HS-27A (cell line): Measurements from ENCODE around the gene SERBP1.
"Not testable (repeated sequence)": the region's sequence is repeated elsewhere in the genome, so short reads cannot be mapped to it uniquely, and the experiment has no call there.

Experiments used
- DNase-seq: peaks from one replicate; pipeline ENCODE4 v3.0.0-alpha.2; 2012; ENCODE audit warnings: low read depth, missing footprints

SERBP1 gene

DNA sequence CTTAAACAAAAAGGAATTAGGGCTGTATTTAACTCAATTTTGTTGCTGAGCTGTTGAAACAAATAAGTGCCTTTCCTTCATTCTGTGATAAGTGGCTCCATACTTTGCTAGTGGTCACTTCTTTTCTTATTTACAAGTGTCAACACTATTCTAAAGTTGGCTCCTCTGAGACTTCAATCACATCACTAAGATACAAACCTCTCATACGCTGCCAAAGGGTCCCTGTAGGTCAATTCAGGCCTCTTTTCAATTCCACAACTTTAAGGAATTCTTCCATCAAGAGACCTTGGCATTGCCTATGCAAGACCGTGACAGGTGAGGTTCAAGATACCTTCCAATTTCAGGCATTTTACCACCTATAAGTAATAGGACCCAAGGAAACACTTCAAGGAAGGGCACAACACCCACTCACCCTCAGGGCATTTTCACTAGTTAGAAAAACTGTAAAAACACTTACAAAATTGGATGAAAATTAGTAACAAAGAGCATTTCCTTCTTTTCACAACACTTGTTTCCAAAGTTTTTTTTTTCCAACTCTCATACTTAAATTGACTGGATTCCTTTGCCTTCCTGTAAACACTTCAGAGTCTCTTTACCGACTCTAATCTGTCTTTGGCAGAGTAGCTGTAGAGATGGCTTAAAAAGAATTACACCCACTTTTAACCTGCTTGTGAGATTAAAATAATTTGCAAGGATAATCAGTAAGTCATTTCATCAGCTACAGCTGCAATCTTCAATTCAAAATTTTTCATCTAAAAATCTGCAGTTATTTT lies 24.5 kb downstream of the SERBP1 start:
- no peak for DNase-seq

- DNase-seq = no peak
These were observed 26.0 kb downstream of the SERBP1 start for GRCh38 chr1:67404212-67404620.

GRCh38 chr1:67401443-67401842 lies 28.8 kb downstream of the SERBP1 start:
- DNase-seq = no peak

- DNase-seq = not testable (repeated sequence)
These were observed 30.0 kb downstream of the SERBP1 start for GRCh38 chr1:67400029-67400786.

DNA sequence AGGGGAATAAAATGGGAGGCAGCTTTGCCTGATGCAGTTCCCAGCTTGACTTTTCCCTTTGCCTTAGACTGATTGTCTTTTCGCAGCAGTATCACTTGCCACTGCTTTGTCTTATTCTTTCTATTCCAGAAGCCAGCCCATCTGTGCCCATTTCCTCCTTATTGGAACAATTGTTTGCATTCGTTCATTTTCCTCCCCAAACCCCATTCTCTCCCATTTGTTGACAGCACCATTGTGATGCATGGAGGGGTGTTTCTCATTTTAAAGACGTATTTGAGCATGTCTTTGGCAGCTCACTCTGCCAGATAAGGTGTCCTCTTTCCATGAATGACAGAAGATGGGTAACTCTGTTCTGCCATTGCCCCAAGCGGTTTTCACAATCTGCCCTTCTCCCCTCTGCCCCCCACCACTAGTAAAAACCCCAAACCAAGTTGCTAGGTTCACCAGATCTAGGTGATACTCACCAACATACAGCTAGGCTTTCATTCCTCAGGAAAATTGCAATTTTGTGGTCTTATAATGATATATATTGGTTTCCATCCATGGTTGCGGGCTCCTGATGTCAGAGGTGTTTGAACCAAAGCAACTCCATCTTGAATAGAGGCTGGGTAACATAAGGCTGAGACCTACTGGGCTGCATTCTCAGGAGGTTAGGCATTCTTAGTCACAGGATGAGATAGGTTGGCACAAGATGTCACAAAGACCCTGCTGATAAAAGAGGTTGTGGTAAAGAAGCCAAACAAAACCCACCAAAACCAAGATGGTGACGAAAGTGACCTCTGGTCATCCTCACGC lies 30.8 kb downstream of the SERBP1 start:
- DNase-seq = no peak

- DNase-seq = no peak
These were observed 35.7 kb downstream of the SERBP1 start for GRCh38 chr1:67394548-67394947.

DNA sequence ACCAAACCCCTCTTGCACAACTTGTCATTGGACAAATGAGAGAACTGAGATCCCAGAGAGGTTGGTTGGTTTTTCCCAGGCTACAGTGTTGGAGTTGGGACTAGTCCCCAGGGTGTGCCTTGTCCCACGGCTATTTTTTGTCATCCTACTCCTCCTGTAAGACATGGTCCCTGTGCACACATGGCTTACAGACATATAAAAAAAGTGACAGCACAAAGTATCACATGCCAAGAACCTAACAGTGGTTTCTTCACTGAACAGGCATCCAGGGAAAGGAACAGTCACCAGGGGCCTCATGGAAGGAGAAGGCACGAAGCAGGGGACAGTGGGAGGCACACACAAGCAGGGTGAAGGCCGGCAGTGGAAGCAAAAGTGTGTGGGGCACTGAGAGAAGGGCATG lies 36.5 kb downstream of the SERBP1 start:
- DNase-seq = no peak

DNA sequence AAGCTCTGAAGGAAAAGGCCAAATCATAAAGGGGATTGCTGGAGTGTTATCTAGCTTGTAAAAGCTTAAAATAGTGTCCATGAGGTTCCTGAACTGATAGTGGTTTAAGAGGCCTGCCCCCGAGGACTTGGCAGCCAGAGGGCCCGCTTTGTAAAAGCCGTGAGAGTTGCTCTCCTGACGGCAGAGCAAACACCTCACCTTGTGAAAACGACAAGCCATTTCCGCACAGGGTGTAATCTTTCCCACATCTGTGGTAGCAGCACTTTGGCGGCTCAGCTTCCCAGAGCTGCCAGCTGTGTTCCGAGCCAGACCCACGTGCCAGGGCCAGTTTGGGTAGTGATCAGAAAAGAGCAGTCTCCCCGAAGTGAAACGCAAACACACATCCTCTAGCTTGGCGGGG lies 37.0 kb downstream of the SERBP1 start:
- no peak for DNase-seq

DNA sequence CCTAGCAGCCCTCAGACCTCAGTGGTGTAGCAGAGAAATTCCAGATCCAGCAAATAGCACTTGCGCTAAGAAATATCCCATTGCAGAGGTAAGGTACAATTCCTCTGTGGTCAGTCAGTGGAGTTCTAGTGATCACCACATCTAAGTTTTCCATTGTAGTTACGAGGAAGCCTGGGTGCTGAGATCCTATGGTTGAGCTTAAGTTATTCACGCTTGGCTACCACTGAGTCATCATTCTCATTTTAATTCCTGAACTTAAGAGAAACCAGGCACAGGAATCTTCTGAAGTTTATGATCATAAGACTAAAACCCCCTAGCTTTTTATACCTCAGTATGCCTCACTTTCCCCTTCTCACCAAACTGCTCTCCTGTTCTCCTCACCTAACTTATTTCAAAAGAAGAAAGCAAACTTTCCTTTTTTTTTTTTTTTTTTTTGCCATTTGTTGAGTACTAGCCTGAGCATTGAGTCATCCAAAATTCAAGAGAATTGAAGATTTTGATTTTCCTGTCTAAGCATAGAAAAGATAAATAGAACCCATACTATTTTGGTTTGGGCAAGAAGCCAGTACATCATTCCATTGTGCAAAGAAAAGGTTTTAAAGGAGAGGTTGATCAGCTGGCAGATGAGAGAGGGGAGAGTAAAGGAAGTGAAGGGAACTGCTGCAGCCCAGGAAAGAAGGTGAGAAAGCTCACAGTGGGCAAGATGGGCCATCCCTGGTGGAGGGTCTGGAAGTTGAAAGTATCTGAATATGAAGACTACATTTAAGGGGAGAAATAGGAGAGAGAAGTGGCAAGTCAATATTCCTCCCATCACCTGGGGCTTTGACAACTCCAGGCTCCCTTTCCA lies 39.9 kb downstream of the SERBP1 start:
- peak; percentile 50 for DNase-seq

GRCh38 chr1:67383999-67384638 lies 46.1 kb downstream of the SERBP1 start:
- DNase-seq = no peak

DNA sequence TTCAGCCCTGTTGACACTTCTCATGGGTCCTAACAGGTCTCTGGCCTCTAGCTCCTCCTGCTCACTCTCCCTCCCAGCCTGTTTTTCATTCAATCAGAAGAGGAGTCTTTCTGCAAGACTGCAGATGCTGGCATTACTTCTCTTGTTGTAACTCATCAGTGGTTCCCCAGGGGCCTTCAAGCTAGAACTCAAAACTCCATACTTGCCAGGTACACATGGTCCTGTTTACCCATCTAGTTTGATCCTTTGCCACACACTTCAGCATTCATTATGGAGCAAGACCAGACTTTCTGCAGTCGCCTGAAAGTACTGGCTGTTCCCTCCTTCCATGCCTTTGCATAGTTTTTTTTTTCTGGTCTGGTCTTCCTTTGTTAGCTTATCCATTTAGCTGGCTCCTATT lies 47.9 kb downstream of the SERBP1 start:
- DNase-seq = no peak

- no peak for DNase-seq
These were observed 49.0 kb downstream of the SERBP1 start for GRCh38 chr1:67381154-67381553.

GRCh38 chr1:67377253-67377652 lies 52.9 kb downstream of the SERBP1 start:
- no peak for DNase-seq

GRCh38 chr1:67376381-67376780 lies 53.8 kb downstream of the SERBP1 start:
- DNase-seq = no peak

DNA sequence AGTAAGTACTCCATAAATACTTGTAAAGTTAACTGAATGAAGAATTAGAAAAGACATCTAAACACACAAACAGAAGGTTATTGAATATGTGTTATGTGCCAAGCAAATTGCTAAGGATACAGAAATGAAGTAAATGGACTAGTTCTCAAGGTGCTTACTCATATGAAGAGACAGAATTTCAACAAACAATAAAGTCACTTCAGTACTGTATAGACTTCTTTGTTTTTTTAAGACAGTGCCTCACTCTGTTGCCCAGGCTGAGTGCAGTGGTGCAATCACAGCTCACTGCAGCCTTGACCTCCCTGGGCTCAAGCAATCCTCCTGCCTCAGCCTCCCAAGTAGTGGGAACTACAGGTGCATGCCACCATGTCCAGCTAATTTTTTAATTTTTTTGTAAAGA lies 57.3 kb downstream of the SERBP1 start:
- no peak for DNase-seq

DNA sequence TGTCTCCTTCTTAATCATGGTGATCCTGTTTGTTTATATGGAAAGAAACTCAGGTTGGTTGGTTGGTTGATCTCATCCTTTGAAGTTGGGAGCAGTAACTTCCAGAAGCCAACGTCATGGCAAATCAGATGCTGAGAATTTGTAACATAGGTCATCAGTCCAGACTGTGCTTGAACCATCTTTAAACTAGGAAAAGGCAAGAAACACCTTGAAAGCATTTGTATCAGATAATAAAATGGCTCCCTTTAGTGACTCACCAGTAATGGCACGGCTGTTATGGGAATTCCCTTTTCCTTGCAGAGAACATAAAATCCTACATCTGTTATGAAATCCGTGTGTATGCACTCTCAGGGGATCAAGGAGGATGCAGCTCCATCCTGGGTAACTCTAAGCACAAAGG lies 58.1 kb downstream of the SERBP1 start:
- DNase-seq = no peak

DNA sequence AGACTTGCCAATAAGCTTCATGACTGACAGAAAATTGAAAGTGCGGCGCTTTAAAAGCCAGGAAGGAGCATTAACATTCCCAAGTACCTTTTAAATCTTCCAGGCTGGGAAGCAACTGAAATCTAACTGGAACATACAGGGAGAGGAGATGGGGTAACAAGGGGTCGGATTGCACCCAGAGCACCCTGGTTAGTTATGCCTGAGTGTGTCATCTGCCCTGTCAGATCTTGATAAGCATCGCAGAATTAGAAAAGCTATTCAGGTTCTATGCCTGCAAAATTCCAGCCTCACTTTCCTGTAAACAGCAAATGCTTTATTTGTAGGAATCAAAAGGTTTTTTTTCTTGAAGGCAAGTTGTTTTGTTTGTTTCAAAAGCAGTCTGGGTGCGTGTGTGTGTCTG lies 58.5 kb downstream of the SERBP1 start:
- DNase-seq = no peak

DNA sequence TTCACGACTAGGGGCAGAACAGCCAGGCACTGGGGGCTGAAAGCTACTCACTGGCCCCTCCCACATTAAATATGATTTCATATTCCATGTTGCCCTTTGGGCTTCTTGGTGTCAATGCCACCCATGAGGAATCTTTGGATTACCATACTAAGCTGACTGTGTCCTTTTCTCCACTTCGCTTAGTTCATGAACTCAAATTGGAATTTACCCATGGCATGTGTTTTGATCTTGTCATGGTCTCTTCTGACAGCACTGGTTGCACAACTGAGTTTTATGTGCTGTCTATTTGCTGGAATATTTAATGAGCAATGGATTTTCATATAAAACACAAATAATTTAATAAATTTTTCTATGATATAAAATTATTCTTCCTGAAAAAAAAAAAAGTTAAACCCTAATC lies 59.2 kb downstream of the SERBP1 start:
- no peak for DNase-seq

DNA sequence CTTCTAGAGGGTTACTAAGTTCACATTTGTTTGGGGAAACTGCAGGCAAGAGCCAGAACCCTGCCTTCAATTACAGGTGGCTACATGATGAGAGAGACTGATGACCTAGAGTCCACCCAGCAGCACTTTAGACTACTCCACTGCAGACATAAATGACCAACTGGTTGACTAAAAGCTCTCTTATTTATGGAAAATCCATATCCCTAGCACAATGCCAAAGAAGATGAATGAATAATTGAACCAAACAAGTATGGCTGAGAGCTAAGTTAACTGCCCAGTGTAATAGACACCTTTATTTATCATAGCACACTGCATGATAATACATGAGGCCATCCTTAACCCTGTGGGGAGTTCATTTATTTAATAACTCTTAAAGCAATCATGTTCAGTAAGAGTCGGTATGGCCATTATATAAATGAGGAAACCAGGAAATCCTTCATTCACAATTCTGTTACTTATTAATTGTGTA lies 62.1 kb downstream of the SERBP1 start:
- DNase-seq = no peak

GRCh38 chr1:67367370-67368045 lies 62.7 kb downstream of the SERBP1 start:
- no peak for DNase-seq

DNA sequence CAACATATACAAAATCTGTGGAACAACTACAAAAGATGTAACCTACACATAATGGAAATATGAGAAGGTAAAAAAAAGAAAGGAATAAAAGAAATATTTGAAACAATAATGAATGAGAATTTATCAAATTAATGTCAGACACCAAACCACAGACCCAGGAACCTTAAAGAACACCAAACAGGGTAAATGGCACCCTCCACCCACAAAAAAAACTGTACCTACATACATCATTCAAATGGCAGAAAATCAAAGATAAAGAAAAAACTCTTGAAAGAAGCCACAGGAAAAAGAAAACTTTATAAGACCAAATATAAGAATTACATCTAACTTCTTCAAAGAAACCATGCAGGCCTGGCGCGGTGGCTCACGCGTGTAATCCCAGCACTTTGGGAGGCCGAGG lies 68.6 kb downstream of the SERBP1 start:
- DNase-seq = no peak
